GM18507 (cell line): ENCODE measurements around the gene BCL2L2.
"Not testable (repeated sequence)": the region's sequence is repeated elsewhere in the genome, so short reads cannot be mapped to it uniquely, and the experiment has no call there.

Experiments
- DNase-seq: peaks from one replicate; pipeline ENCODE4 v3.0.0; 2011; ENCODE audit warnings: low read depth; ENCODE audit not compliant: insufficient read length; ENCODE audit errors: extremely low spot score
- FAIRE-seq: peaks from 2 replicates; lab custom pipeline; 2011; peaks lifted over from hg19 to GRCh38; lab: Jason Lieb, UNC

BCL2L2 gene

GRCh38 chr14:23306412-23307145, at the start of gene BCL2L2:
BCL2L2 (plus strand) TSS chr14:23306833; CDS start chr14:23307768, 935 bp downstream.
- DNase-seq = no peak
- FAIRE-seq = peak; percentile 79

- FAIRE-seq = no peak
- DNase-seq = no peak
Measured at GRCh38 chr14:23258256-23258655, 48.4 kb upstream of the BCL2L2 start.

GRCh38 chr14:23259426-23259825, 47.2 kb upstream of the BCL2L2 start:
- DNase-seq = no peak
- no peak for FAIRE-seq

GRCh38 chr14:23260849-23261248, 45.8 kb upstream of the BCL2L2 start:
- not testable (repeated sequence) for DNase-seq, FAIRE-seq

GRCh38 chr14:23269193-23269592, 37.4 kb upstream of the BCL2L2 start:
- FAIRE-seq (no peak), DNase-seq (no peak)

- DNase-seq = no peak
- no peak for FAIRE-seq
Measured at GRCh38 chr14:23275412-23275811, 31.2 kb upstream of the BCL2L2 start.

- no peak for FAIRE-seq
- no peak for DNase-seq
Measured at GRCh38 chr14:23277189-23277588, 29.4 kb upstream of the BCL2L2 start.

GRCh38 chr14:23277928-23278327, 28.7 kb upstream of the BCL2L2 start:
- DNase-seq, FAIRE-seq: not testable (repeated sequence)

- no peak for FAIRE-seq
- DNase-seq = no peak
Measured at GRCh38 chr14:23281247-23281646, 25.4 kb upstream of the BCL2L2 start.

GRCh38 chr14:23284654-23285529, 21.7 kb upstream of the BCL2L2 start:
- FAIRE-seq (peak; percentile 60), DNase-seq (no peak)

- no peak for FAIRE-seq
Measured at GRCh38 chr14:23285530-23286019, 21.1 kb upstream of the BCL2L2 start.

GRCh38 chr14:23286020-23286901, 20.4 kb upstream of the BCL2L2 start, which contains the start of gene HOMEZ:
HOMEZ (minus strand) TSS chr14:23286132; CDS start chr14:23285952, 180 bp downstream.
- FAIRE-seq (peak; percentile 98), DNase-seq (peak; percentile 96)

More at GRCh38 chr14:23285530-23286019, 21.1 kb upstream of the BCL2L2 start:
- no peak for DNase-seq

- DNase-seq (no peak), FAIRE-seq (no peak)
Measured at GRCh38 chr14:23286902-23287479, 19.6 kb upstream of the BCL2L2 start.

- DNase-seq = no peak
- FAIRE-seq = peak; percentile 81
Measured at GRCh38 chr14:23294734-23295561, 11.7 kb upstream of the BCL2L2 start.

- FAIRE-seq = no peak
- no peak for DNase-seq
Measured at GRCh38 chr14:23296012-23296777, 10.4 kb upstream of the BCL2L2 start.

- FAIRE-seq (no peak), DNase-seq (no peak)
Measured at GRCh38 chr14:23297096-23297495, 9.5 kb upstream of the BCL2L2 start.

GRCh38 chr14:23297611-23298277, 8.9 kb upstream of the BCL2L2 start:
- FAIRE-seq (no peak), DNase-seq (no peak)
